Measurements from ENCODE around the gene CHAMP1.
"Not testable (repeated sequence)": the region's sequence is repeated elsewhere in the genome, so short reads cannot be mapped to it uniquely, and the experiment has no call there.

The CHAMP1 gene

GRCh38 chr13:114334305-114335053, 20.2 kb downstream of the CHAMP1 start:
- no peak for DNase-seq

- DNase-seq: not testable (repeated sequence)
Observed at GRCh38 chr13:114336457-114336856, 22.2 kb downstream of the CHAMP1 start.

GRCh38 chr13:114338959-114339358, 24.7 kb downstream of the CHAMP1 start:
- DNase-seq: no peak

- DNase-seq: peak; percentile 33
Observed at GRCh38 chr13:114339857-114340534, 25.7 kb downstream of the CHAMP1 start.

- no peak for DNase-seq
Observed at GRCh38 chr13:114341003-114341777, 26.9 kb downstream of the CHAMP1 start.

GRCh38 chr13:114347256-114347655, 33.0 kb downstream of the CHAMP1 start:
- not testable (repeated sequence) for DNase-seq

GRCh38 chr13:114352763-114353162, 38.5 kb downstream of the CHAMP1 start:
- DNase-seq: not testable (repeated sequence)

GRCh38 chr13:114353382-114353781, 39.1 kb downstream of the CHAMP1 start:
- DNase-seq: not testable (repeated sequence)
